Right lobe of liver (tissue), 6 donors: Measurements from ENCODE around the gene IFNE. TPM values are rescaled to one million over a fixed set of nuclear protein-coding genes. Genes with fewer than 3 reads are reported as not detected.

Source experiments
- ATAC-seq, 4 donors: fragments of 200-7000 bp; cut with Tn5 transposase; one replicate each; pipeline ENCODE4 v1.9.1; 2020; ENCODE audit warnings: mild to moderate bottlenecking in 4 of 4, moderate library complexity in 4 of 4
- DNase-seq, 3 donors: peaks; one replicate each; pipeline ENCODE4 v3.0.0-alpha.2; 2020
- H3K27ac ChIP-seq, 3 donors: fragments of 200-600 bp; one replicate each; pipeline ENCODE4 v1.8.0; 2022
- H3K27me3 ChIP-seq, 2 donors: fragments of 200-600 bp; one replicate each; pipeline ENCODE4 v1.8.0; 2022
- H3K36me3 ChIP-seq, 4 donors: fragments of 200-600 bp; sonication (generic) in 1 of 4; one replicate each; pipeline versions ENCODE4 v1.5.1 to v1.8.0; 2017 to 2022; ENCODE audit warnings: control low read depth in 1 of 4
- H3K4me1 ChIP-seq, 4 donors: fragments of 200-600 bp; sonication (generic) in 1 of 4; one replicate each; pipeline versions ENCODE4 v1.5.1 to v1.8.0; 2017 to 2022; ENCODE audit warnings: control low read depth in 1 of 4
- H3K4me3 ChIP-seq, 3 donors: fragments of 200-600 bp; one replicate each; pipeline ENCODE4 v1.8.0; 2022
- H3K9me3 ChIP-seq, 4 donors: fragments of 200-600 bp; sonication (generic) in 1 of 4; one replicate each; pipeline versions ENCODE4 v1.5.1 to v1.8.0; 2017 to 2022; ENCODE audit warnings: control low read depth in 1 of 4
- POLR2A ChIP-seq: fragments of 450-650 bp; IDR thresholded peaks from one replicate; pipeline ENCODE4 v1.6.1; 2017; ENCODE audit warnings: antibody characterized with exemption, mild to moderate bottlenecking
- WGBS: methylation state at CpG from one replicate; pipeline ENCODE4 v1.1.6; 2018; ENCODE audit warnings: low coverage, low lambda C conversion rate; ENCODE audit not compliant: insufficient coverage; ENCODE audit errors: missing lambda C conversion rate; 5-methylcytosine and 5-hydroxymethylcytosine counted together
- intact Hi-C, 2 donors: fragments of 100-400 bp; cut with DNase I; formaldehyde crosslinking; loops; one replicate each; pipeline versions ENCODE4 v1.11.2 to v1.14.1; 2022
- total RNA-seq, 6 experiments: library from RNA; depleted of rRNA in 2 of 6; stranded (reverse); fragments of >200 nt in 2 of 6; fragmentation: NEBNext Ultra II Directional in 3 of 6; extraction: Animal tissue kit (Norgen Biotek cat#: 25700) in 3 of 6; gene quantifications; one replicate each; pipeline versions ENCODE4 v1.1.0 to v1.2.4, GENCODE V29; 2016 to 2023
- TF ChIP-seq, protein P1 (sequence below), 4 donors: fragments of 200-600 bp in 3 of 4; fragments of 450-650 bp in 1 of 4; IDR thresholded peaks; one replicate each; pipeline versions ENCODE4 v1.5.1 to v1.8.0; 2016 to 2022; ENCODE audit warnings: antibody characterized with exemption in 4 of 4, mild to moderate bottlenecking in 2 of 4
- donor health status: DM: no; HTN: yes; CAD: no.
- donor health status: DM: no; HTN: no; CAD: no.
- donor health status: DM: no; HTN: no; CAD: no.
- donor health status: DM: no; HTN: yes; CAD: no.
- donor health status: DM: no; HTN: yes; CAD: no.

The IFNE gene
- total RNA-seq, 6 experiments from 2014 or later, result not detected

DNA sequence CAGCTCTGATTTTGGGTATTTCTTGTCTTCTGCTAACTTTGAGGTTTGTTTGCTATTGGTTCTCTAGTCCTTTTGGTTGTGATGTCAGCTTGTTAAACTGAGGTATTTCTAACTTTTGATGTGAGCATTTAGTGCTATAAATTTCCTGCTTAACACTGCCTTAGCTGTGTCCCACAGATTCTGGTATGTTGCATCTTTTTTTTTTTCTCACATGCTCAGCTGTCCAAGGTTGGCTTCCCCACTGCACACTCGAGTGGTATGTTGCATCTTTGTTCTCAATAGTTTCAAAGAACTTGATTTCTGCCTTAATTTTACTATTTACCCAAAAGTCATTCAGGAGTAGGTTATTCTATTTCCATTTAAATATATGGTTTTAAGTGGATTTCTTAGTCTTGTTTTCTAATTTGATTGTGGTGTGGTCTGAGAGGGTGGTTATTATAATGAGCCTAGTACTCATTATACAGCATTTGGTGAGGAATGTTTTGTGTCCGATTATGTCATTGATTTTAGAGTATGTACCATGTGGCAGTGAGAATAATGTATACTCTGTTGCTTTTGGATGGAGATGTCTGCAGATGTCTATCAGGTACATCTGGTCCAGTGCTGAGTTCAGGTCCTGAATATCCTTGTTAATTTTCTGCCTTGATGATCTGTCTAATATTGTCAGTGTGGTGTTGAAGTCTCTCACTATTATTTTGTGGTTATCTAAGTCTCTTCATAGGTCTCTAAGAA lies 42.2 kb upstream of the IFNE start:
- whole genome bisulfite sequencing, result 35% methylated on average over 2 of the region's 2 CpGs
- no peaks in the 10 kb centered on the region for H3K4me1 ChIP-seq
- H3K27me3 ChIP-seq, result no peaks in the 10 kb centered on the region
- no peaks in the 10 kb centered on the region for H3K36me3 ChIP-seq
- DNase-seq, result no peak
- H3K27ac ChIP-seq, result no peak overlapping the region
- H3K4me3 ChIP-seq, result no peak overlapping the region
- intact Hi-C loops, result no loop called here
- TF ChIP-seq POLR2A, result no peak
- TF ChIP-seq, protein P1, sequence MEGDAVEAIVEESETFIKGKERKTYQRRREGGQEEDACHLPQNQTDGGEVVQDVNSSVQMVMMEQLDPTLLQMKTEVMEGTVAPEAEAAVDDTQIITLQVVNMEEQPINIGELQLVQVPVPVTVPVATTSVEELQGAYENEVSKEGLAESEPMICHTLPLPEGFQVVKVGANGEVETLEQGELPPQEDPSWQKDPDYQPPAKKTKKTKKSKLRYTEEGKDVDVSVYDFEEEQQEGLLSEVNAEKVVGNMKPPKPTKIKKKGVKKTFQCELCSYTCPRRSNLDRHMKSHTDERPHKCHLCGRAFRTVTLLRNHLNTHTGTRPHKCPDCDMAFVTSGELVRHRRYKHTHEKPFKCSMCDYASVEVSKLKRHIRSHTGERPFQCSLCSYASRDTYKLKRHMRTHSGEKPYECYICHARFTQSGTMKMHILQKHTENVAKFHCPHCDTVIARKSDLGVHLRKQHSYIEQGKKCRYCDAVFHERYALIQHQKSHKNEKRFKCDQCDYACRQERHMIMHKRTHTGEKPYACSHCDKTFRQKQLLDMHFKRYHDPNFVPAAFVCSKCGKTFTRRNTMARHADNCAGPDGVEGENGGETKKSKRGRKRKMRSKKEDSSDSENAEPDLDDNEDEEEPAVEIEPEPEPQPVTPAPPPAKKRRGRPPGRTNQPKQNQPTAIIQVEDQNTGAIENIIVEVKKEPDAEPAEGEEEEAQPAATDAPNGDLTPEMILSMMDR (IDR thresholded peaks at IDR 0.05), result no peak
- no peaks in the 10 kb centered on the region for H3K9me3 ChIP-seq
- no peak for ATAC-seq

DNA sequence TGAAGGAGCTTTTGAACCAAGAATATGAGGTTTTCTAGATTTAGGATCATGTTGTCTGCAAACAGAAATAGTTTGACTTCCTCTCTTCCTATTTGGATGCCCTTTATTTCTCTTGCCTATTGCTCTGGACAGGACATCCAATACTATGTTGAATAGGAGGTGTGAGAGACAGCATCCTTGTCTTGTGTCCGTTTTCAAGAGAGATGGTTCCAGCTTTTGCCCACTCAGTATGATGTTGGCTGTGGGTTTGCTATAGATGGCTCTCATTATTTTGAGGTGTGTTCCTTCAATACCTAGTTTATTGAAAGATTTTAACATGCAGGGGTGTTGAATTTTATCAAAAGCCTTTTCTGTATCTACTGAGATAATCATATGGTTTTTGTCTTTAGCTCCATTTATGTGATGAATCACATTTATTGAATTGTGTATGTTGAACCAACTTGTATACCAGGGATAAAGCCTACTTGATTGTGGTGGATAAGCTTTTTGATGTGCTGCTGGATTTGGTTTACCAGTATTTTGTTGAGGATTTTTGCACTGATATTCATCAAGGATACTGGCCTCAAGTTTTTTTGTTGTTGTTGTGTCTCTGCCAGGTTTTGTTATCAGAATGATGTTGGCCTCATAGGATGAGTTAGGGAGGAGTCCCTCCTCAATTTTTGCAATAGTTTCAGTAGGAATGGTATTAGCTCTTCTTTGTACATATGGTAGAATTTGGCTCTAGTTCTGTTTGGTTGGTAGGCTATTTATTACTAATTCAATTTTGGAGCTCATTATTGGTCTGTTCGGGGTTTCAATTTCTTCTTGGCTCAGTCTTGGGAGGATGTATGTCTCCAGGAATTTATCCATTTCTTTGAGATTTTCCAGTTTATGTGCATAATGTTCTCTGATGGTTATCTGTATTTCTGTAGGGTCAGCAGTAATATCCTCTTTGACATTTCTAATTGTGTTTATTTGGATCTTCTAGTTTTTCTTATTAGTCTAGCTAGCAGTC lies 41.2 kb upstream of the IFNE start:
- Histone ChIP-seq H3K9me3 (no peaks in the 10 kb centered on the region), H3K36me3 (no peaks in the 10 kb centered on the region), H3K27ac (no peak overlapping the region), H3K4me3 (no peak overlapping the region), H3K27me3 (no peaks in the 10 kb centered on the region), H3K4me1 (no peaks in the 10 kb centered on the region)
- TF ChIP-seq, protein P1 (IDR thresholded peaks at IDR 0.05), result no peak
- TF ChIP-seq POLR2A, result no peak
- DNase-seq, result no peak
- WGBS, result 43% methylated on average over 2 of the region's 2 CpGs
- no peak for ATAC-seq
- intact Hi-C loops, result no loop called here

DNA sequence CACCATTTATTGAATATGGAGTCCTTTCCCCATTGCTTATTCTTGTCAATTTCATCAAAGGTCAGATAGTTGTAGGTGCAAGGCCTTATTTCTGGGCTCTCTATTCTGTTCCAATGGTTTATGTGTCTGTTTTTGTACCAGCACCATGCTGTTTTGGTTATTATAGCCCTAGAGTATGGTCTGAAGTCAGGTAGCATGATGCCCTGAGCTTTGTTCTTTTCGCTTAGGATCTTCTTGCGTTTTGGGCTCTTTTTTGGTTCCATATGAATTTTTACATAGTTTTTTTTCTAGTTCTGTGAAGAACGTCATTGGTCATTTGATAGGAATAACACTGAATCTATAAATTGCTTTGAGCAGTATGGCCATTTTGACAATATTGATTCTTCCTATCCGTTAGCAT lies 40.2 kb upstream of the IFNE start:
- H3K4me3 ChIP-seq, result no peak overlapping the region
- H3K9me3 ChIP-seq, result no peaks in the 10 kb centered on the region
- DNase-seq, result no peak
- WGBS, result 53% methylated on average over 4 of the region's 4 CpGs
- no peaks in the 10 kb centered on the region for H3K4me1 ChIP-seq
- no peaks in the 10 kb centered on the region for H3K27me3 ChIP-seq
- intact Hi-C loops, result no loop called here
- H3K36me3 ChIP-seq, result no peaks in the 10 kb centered on the region
- TF ChIP-seq POLR2A, result no peak
- TF ChIP-seq, protein P1 (IDR thresholded peaks at IDR 0.05), result no peak
- H3K27ac ChIP-seq, result no peak overlapping the region
- ATAC-seq, result no peak

DNA sequence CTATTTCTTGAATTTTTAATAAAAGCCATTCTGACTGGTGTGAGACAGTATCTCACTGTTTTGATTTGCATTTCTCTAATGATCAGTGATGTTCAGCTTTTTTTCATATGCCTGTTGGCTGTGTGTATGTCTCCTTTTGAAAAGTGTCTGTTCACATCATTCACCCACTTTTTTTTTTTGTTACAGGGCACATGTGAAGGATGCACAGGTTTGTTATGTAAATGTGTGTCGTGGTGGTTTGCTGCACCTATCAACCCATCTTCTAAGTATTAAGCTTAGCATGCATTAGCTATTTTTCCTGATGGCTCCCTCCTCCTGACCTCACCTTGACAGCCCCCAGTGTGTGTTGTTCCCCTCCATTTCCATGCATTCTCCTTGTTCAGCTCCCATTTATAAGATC lies 39.3 kb upstream of the IFNE start:
- Histone ChIP-seq H3K4me1 (no peaks in the 10 kb centered on the region), H3K27me3 (no peaks in the 10 kb centered on the region), H3K27ac (no peak overlapping the region), H3K36me3 (no peaks in the 10 kb centered on the region), H3K9me3 (no peaks in the 10 kb centered on the region), H3K4me3 (no peak overlapping the region)
- TF ChIP-seq, protein P1 (IDR thresholded peaks at IDR 0.05), result no peak
- TF ChIP-seq POLR2A, result no peak
- DNase-seq (no peak), ATAC-seq (no peak)
- 67% methylated on average over 1 of the region's 1 CpG for WGBS
- intact Hi-C loops, result no loop called here
